ENCODE data around the gene TMEM134.

The TMEM134 gene

GRCh38 chr11:67423466-67423865, 45.6 kb downstream of the TMEM134 start:
- no peaks in the 10 kb centered on the region for H3K9me3 ChIP-seq (ENCODE audit: control insufficient read depth in 5 of 5, low read length in 5 of 5)
- no peaks in the 10 kb centered on the region for H3K36me3 ChIP-seq (ENCODE audit: control insufficient read depth in 5 of 5, insufficient read depth in 5 of 5, low read length in 5 of 5)
- no peak overlapping the region for H3K9ac ChIP-seq (ENCODE audit: low read length in 5 of 5)
- no peak overlapping the region for H3K4me3 ChIP-seq (ENCODE audit: low read depth in 1 of 5, low read length in 5 of 5)
- H3K27me3 ChIP-seq (ENCODE audit: control insufficient read depth in 5 of 5, insufficient read depth in 4 of 5, low read length in 5 of 5): no peaks in the 10 kb centered on the region
- peaks cover 0 to 33% (median 27%) of the 10 kb centered on the region in 5 donors for H3K4me1 ChIP-seq (ENCODE audit: control insufficient read depth in 5 of 5, insufficient read depth in 5 of 5, low read length in 5 of 5)
- no peak overlapping the region for H3K27ac ChIP-seq (ENCODE audit: low read depth, low read length)

GRCh38 chr11:67422891-67423290, 46.2 kb downstream of the TMEM134 start:
- Histone ChIP-seq H3K27ac (ENCODE audit: low read depth, low read length) (no peak overlapping the region), H3K36me3 (ENCODE audit: control insufficient read depth in 5 of 5, insufficient read depth in 5 of 5, low read length in 5 of 5) (no peaks in the 10 kb centered on the region), H3K9ac (ENCODE audit: low read length in 5 of 5) (no peak overlapping the region), H3K27me3 (ENCODE audit: control insufficient read depth in 5 of 5, insufficient read depth in 4 of 5, low read length in 5 of 5) (no peaks in the 10 kb centered on the region), H3K9me3 (ENCODE audit: control insufficient read depth in 5 of 5, low read length in 5 of 5) (no peaks in the 10 kb centered on the region), H3K4me1 (ENCODE audit: control insufficient read depth in 5 of 5, insufficient read depth in 5 of 5, low read length in 5 of 5) (peaks cover 0 to 32% (median 27%) of the 10 kb centered on the region in 5 donors), H3K4me3 (ENCODE audit: low read depth in 1 of 5, low read length in 5 of 5) (no peak overlapping the region)

- Histone ChIP-seq H3K27ac (ENCODE audit: low read depth, low read length) (no peak overlapping the region), H3K9ac (ENCODE audit: low read length in 5 of 5) (no peak overlapping the region), H3K4me1 (ENCODE audit: control insufficient read depth in 5 of 5, insufficient read depth in 5 of 5, low read length in 5 of 5) (peaks cover 0 to 32% (median 24%) of the 10 kb centered on the region in 5 donors)
Measured at GRCh38 chr11:67421430-67422031, 47.5 kb downstream of the TMEM134 start.

GRCh38 chr11:67420646-67421429, 48.2 kb downstream of the TMEM134 start:
- H3K4me1 ChIP-seq (ENCODE audit: control insufficient read depth in 5 of 5, insufficient read depth in 5 of 5, low read length in 5 of 5): peaks cover 0 to 38% (median 31%) of the 10 kb centered on the region in 5 donors
- peak overlapping the region; percentile 37 for H3K27ac ChIP-seq (ENCODE audit: low read depth, low read length)
- H3K4me3 ChIP-seq (ENCODE audit: low read depth in 1 of 5, low read length in 5 of 5): peak overlapping the region in 4 of 5 donors; percentile 62 to 68 (median 66)
- H3K9me3 ChIP-seq (ENCODE audit: control insufficient read depth in 5 of 5, low read length in 5 of 5): no peaks in the 10 kb centered on the region
- peak overlapping the region in 4 of 5 donors; percentile 36 to 75 (median 64) for H3K9ac ChIP-seq (ENCODE audit: low read length in 5 of 5)
- H3K36me3 ChIP-seq (ENCODE audit: control insufficient read depth in 5 of 5, insufficient read depth in 5 of 5, low read length in 5 of 5): no peaks in the 10 kb centered on the region
- peaks cover 0 to 4% (median 0%) of the 10 kb centered on the region in 5 donors for H3K27me3 ChIP-seq (ENCODE audit: control insufficient read depth in 5 of 5, insufficient read depth in 4 of 5, low read length in 5 of 5)

More at GRCh38 chr11:67421430-67422031, 47.5 kb downstream of the TMEM134 start:
- Histone ChIP-seq H3K27me3 (ENCODE audit: control insufficient read depth in 5 of 5, insufficient read depth in 4 of 5, low read length in 5 of 5) (no peaks in the 10 kb centered on the region), H3K4me3 (ENCODE audit: low read depth in 1 of 5, low read length in 5 of 5) (peak overlapping the region in 3 of 5 donors; percentile 17 to 68 (median 43)), H3K9me3 (ENCODE audit: control insufficient read depth in 5 of 5, low read length in 5 of 5) (no peaks in the 10 kb centered on the region), H3K36me3 (ENCODE audit: control insufficient read depth in 5 of 5, insufficient read depth in 5 of 5, low read length in 5 of 5) (no peaks in the 10 kb centered on the region)

DNA sequence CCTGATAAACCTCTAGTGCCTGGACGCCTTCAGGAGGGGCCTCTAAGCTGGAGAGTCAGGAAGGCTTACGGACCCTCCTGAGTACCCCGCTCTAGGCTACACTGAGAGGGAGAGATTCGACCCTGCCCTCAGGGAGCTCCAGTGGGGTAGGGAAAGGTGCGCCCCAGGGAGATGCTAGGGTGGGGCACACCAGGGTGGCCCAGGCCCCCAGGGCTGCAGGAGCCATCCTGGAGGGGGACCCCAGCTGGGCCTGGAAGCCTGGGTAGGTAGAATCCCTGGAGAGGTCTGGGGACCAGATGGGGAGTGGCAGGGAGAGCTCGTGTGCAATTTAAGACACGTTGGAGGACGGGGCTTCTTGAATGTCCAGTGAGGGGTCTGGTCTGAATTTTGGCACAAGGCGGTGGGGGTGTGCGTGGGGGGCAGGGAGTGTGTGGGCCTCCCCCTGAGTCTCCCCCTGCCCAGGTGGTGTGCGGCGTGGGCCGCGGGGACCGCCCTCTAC, 48.9 kb downstream of the TMEM134 start:
- H3K4me3 ChIP-seq (ENCODE audit: low read depth in 1 of 5, low read length in 5 of 5): peak overlapping the region in 4 of 5 donors; percentile 62 to 68 (median 66)
- no peak overlapping the region for H3K27ac ChIP-seq (ENCODE audit: low read depth, low read length)
- H3K27me3 ChIP-seq (ENCODE audit: control insufficient read depth in 5 of 5, insufficient read depth in 4 of 5, low read length in 5 of 5): peaks cover 0 to 5% (median under 1%) of the 10 kb centered on the region in 5 donors
- H3K9ac ChIP-seq (ENCODE audit: low read length in 5 of 5): peak overlapping the region in 4 of 5 donors; percentile 36 to 75 (median 64)
- H3K36me3 ChIP-seq (ENCODE audit: control insufficient read depth in 5 of 5, insufficient read depth in 5 of 5, low read length in 5 of 5): no peaks in the 10 kb centered on the region
- peaks cover 0 to 40% (median 32%) of the 10 kb centered on the region in 5 donors for H3K4me1 ChIP-seq (ENCODE audit: control insufficient read depth in 5 of 5, insufficient read depth in 5 of 5, low read length in 5 of 5)
- H3K9me3 ChIP-seq (ENCODE audit: control insufficient read depth in 5 of 5, low read length in 5 of 5): no peaks in the 10 kb centered on the region

DNA sequence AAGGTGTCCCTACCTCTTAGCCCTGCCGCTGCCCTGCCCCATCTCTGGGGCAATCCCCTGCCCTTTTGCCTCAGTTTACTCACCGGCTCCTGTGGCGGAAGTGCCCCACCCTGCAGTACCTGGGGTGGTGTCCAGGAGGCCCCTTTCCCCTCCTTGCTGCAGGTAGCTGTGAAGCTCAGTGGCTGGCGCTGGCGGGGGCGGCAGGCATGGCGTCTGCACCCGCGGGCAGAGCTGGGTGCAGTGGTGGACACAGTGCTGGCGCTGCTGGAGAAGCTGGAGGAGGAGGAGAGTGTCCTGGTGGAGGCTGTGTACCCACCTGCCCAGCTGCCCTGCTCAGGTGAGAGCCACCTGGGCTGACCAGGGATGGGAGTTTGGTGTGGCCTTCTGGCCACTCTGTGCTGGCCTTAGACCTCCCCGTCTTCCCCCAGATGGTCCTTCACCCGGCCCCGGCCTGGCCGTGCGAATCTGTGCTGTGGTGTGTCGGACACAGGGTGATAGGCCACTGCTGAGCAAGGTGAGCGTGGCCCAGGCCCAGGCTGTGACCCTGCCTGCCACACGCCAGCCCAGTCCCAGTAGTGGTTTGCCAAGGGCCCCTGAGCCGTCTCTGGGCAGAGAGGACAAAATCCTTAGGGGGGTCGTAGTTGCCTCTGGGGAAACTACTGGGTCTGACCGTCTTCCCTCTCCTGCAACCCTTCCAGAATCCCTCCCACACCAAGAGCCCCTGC, 49.6 kb downstream of the TMEM134 start:
- no peaks in the 10 kb centered on the region for H3K9me3 ChIP-seq (ENCODE audit: control insufficient read depth in 5 of 5, low read length in 5 of 5)
- no peak overlapping the region for H3K4me3 ChIP-seq (ENCODE audit: low read depth in 1 of 5, low read length in 5 of 5)
- no peaks in the 10 kb centered on the region for H3K36me3 ChIP-seq (ENCODE audit: control insufficient read depth in 5 of 5, insufficient read depth in 5 of 5, low read length in 5 of 5)
- peaks cover 0 to 12% (median 4%) of the 10 kb centered on the region in 5 donors for H3K27me3 ChIP-seq (ENCODE audit: control insufficient read depth in 5 of 5, insufficient read depth in 4 of 5, low read length in 5 of 5)
- H3K4me1 ChIP-seq (ENCODE audit: control insufficient read depth in 5 of 5, insufficient read depth in 5 of 5, low read length in 5 of 5): peaks cover 0 to 42% (median 36%) of the 10 kb centered on the region in 5 donors
- no peak overlapping the region for H3K27ac ChIP-seq (ENCODE audit: low read depth, low read length)
- peak overlapping the region in 2 of 5 donors; percentile 30 to 69 for H3K9ac ChIP-seq (ENCODE audit: low read length in 5 of 5)

DNA sequence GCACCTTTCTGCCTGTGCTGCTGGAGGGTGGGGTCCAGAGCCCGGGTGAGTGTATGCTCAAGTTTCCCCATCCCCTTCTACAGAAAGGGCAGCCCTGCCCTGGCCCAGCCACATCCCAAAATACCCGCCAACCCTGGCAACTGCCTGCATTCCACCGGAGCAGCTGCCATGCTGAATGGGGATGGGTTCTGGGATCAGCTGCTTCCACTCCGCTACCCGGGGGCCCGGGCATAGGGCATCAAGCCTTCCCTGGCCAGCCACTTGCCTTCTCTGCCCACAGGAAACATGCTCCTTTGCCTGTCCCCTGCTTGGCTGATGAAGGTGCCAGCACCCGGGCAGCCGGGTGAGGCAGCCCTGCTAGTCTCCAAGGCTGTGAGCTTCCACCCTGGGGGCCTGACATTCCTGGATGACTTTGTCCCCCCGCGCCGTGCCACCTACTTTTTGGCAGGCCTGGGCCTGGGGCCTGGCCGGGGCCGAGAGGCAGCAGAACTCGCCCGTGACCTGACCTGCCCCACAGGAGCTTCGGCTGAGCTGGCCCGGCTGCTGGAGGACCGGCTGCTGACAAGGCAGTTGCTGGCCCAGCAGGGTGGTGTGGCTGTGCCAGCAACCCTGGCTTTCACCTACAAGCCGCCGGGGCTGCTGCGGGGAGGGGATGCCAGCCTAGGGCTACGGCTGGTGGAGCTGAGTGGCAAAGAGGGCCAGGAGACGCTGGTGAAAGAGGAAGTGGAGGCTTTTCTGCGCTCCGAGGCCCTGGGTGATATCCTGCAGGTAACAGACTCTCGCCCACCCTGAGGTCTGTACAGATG, 50.4 kb downstream of the TMEM134 start:
- Histone ChIP-seq H3K27ac (ENCODE audit: low read depth, low read length) (no peak overlapping the region), H3K9me3 (ENCODE audit: control insufficient read depth in 5 of 5, low read length in 5 of 5) (no peaks in the 10 kb centered on the region), H3K4me1 (ENCODE audit: control insufficient read depth in 5 of 5, insufficient read depth in 5 of 5, low read length in 5 of 5) (peaks cover 0 to 42% (median 36%) of the 10 kb centered on the region in 5 donors), H3K4me3 (ENCODE audit: low read depth in 1 of 5, low read length in 5 of 5) (no peak overlapping the region), H3K9ac (ENCODE audit: low read length in 5 of 5) (no peak overlapping the region), H3K36me3 (ENCODE audit: control insufficient read depth in 5 of 5, insufficient read depth in 5 of 5, low read length in 5 of 5) (no peaks in the 10 kb centered on the region), H3K27me3 (ENCODE audit: control insufficient read depth in 5 of 5, insufficient read depth in 4 of 5, low read length in 5 of 5) (peaks cover 0 to 12% (median 4%) of the 10 kb centered on the region in 5 donors)

DNA sequence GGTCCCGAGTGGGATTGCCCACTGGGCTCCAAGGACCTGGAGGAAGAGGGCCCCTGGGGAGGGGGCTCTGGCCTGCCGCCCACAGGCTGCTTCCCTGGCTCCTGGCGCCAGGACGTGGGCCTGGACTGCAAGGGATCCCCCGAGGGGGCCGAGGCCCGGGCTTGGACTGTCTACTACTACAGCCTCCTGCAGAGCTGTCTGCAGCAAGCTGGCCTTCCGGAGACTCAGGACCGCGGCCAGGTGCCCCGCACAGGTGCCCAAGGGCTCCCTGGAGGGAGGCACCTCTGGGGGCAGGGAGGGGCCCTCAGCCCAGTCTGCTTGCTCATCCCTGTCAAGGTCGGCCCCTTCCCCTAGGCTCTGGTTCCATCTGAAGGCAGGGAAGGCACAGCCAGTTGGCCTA, 51.6 kb downstream of the TMEM134 start:
- H3K9ac ChIP-seq (ENCODE audit: low read length in 5 of 5): peak overlapping the region in 1 of 5 donors; percentile 51
- H3K4me3 ChIP-seq (ENCODE audit: low read depth in 1 of 5, low read length in 5 of 5): no peak overlapping the region
- no peak overlapping the region for H3K27ac ChIP-seq (ENCODE audit: low read depth, low read length)
- no peaks in the 10 kb centered on the region for H3K9me3 ChIP-seq (ENCODE audit: control insufficient read depth in 5 of 5, low read length in 5 of 5)
- peaks cover 0 to 42% (median 36%) of the 10 kb centered on the region in 5 donors for H3K4me1 ChIP-seq (ENCODE audit: control insufficient read depth in 5 of 5, insufficient read depth in 5 of 5, low read length in 5 of 5)
- H3K27me3 ChIP-seq (ENCODE audit: control insufficient read depth in 5 of 5, insufficient read depth in 4 of 5, low read length in 5 of 5): peaks cover 10 to 23% (median 14%) of the 10 kb centered on the region in 5 donors
- no peaks in the 10 kb centered on the region for H3K36me3 ChIP-seq (ENCODE audit: control insufficient read depth in 5 of 5, insufficient read depth in 5 of 5, low read length in 5 of 5)

All from subcutaneous abdominal adipose tissue (tissue), 5 donors.